Mesodermal cell (in vitro differentiated cells): ENCODE measurements around the gene CHIC2.
"Not testable (repeated sequence)": the region's sequence is repeated elsewhere in the genome, so short reads cannot be mapped to it uniquely, and the experiment has no call there.

Source experiments
- H3K27ac ChIP-seq: 2 replicates; pipeline ENCODE4 v1.7.0; 2013; ENCODE audit warnings: mild to moderate bottlenecking, low read depth, low read length, moderate library complexity; ENCODE audit not compliant: severe bottlenecking
- H3K36me3 ChIP-seq: 2 replicates; pipeline ENCODE4 v1.7.1; 2013; ENCODE audit warnings: mild to moderate bottlenecking, low read length, moderate library complexity; ENCODE audit not compliant: control insufficient read depth, insufficient read depth
- H3K4me1 ChIP-seq: one replicate; pipeline ENCODE4 v1.7.1; 2013; ENCODE audit warnings: mild to moderate bottlenecking, low read length; ENCODE audit not compliant: insufficient read depth, control insufficient read depth, poor library complexity, severe bottlenecking
- H3K4me3 ChIP-seq: 2 replicates; pipeline ENCODE4 v1.7.0; 2013; ENCODE audit warnings: low read length, control low read depth, mild to moderate bottlenecking; ENCODE audit not compliant: insufficient read depth, poor library complexity, severe bottlenecking; ENCODE audit errors: extremely low read depth
- H3K9me3 ChIP-seq: 2 replicates; pipeline ENCODE4 v1.7.1; 2013; ENCODE audit warnings: mild to moderate bottlenecking, low read length, moderate library complexity; ENCODE audit not compliant: control insufficient read depth
- WGBS, 2 experiments: methylation state at CpG; one replicate each; pipeline ENCODE4 v1.1.5; 2013; ENCODE audit warnings: missing lambda C conversion rate in 2 of 2; ENCODE audit not compliant: insufficient coverage in 2 of 2; 5-methylcytosine and 5-hydroxymethylcytosine counted together

CHIC2 gene

GRCh38 chr4:54032558-54033135 is 31.8 kb downstream of the CHIC2 start:
- Histone ChIP-seq H3K4me3 (no peak overlapping the region), H3K4me1 (no peaks in the 10 kb centered on the region)
- WGBS, 2 experiments = 22 to 48% methylated on average over 2 of the region's 3 CpGs

DNA sequence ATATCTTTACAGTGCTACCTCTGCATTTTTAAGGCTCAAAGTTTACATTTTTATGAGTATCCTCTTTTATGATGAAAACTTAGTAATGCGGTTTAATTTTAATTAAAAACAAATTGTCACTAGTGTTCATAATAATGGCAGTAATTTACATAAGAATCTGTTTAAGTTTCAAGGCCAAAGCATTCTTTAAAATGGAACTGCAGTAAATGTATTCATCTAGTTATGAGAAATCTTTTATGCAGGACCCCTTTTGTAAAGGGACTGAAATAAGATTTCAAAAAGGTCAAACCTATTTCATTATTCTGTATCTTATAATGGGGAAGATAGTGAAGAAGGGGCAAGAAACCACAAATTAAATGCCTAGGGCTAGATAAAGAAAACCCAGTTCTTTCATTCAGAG is 37.1 kb downstream of the CHIC2 start:
- WGBS, 2 experiments = no CpG with 5 or more reads among the region's 1 CpG

More at GRCh38 chr4:54032558-54033135, 31.8 kb downstream of the CHIC2 start:
- H3K9me3 ChIP-seq = no peaks in the 10 kb centered on the region
- no peak overlapping the region for H3K27ac ChIP-seq
- H3K36me3 ChIP-seq = peaks cover 21% of the 10 kb centered on the region

DNA sequence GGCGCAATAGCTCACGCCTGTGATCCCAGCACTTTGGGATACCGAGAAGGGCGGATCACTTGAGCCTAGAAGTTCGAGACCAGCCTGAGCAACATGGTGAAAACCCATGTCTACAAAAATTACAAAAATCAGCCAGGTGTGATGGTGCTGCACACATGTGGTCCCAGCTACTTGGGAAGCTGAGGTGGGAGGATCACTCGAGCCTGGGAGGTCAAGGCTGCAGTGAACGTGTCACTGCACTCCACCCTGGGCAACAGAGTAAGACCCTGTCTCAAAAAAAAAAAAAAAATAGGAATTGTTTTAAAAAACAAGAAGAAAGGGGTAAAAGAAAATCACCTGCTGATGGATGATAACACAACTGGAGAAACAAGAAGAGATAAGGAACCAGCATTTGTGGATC is 38.8 kb downstream of the CHIC2 start:
- Histone ChIP-seq H3K4me1 (no peaks in the 10 kb centered on the region), H3K36me3 (peaks cover 7% of the 10 kb centered on the region), H3K27ac (no peak overlapping the region), H3K9me3 (peaks cover 6% of the 10 kb centered on the region), H3K4me3 (no peak overlapping the region)
- WGBS, 2 experiments = 96 to 98% methylated on average over 5 to 6 of the region's 7 CpGs

More for the DNA sequence above, 37.1 kb downstream of the CHIC2 start:
- no peak overlapping the region for H3K27ac ChIP-seq
- peaks cover 3% of the 10 kb centered on the region for H3K36me3 ChIP-seq
- H3K4me3 ChIP-seq = no peak overlapping the region
- H3K9me3 ChIP-seq = no peaks in the 10 kb centered on the region
- no peaks in the 10 kb centered on the region for H3K4me1 ChIP-seq

DNA sequence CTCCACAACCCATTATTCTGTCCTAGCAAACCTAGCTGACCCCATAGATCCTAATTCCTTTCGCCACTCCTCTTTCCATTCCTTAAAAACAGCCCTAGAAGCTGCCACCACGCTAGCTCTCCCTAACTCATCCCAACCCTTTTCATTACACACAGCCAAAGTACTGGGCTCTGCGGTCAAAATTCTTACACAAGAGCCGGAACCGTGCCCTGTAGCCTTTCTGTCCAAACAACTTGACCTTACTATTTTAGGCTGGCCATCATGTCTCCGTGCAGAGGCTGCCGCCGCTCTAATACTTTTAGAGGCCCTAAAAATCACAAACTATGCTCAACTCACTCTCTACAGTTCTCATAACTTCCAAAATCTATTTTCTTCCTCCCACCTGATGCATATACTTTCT is 41.4 kb downstream of the CHIC2 start:
- not testable (repeated sequence) for H3K27ac ChIP-seq, H3K4me1 ChIP-seq, H3K36me3 ChIP-seq, H3K4me3 ChIP-seq, H3K9me3 ChIP-seq
- 99% methylated on average over 8 of the region's 8 CpGs for WGBS, 2 experiments

DNA sequence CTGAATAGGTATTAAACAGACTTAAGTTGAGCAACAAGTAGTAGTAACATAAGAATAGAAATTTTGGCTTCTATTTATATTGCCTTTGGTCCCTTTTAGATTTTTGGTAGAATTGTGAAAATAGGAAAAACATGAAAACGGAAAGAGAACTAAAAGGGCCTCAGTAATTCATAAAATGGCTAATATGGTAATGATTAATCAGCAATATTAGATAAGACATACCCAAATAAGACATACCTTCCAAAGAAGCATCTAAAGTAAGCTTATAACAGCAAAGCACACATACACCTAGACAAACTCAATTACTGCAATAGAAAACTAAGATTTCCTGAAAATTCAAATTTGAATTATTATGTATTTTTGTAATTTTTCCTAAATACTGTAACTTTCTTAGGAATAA is 46.4 kb downstream of the CHIC2 start:
- Histone ChIP-seq H3K4me1 (no peaks in the 10 kb centered on the region), H3K4me3 (no peak overlapping the region), H3K9me3 (peaks cover 6% of the 10 kb centered on the region), H3K36me3 (peaks cover 13% of the 10 kb centered on the region), H3K27ac (no peak overlapping the region)
- WGBS, 2 experiments = no CpG with 5 or more reads among the region's 1 CpG

GRCh38 chr4:54017308-54017707 is 47.1 kb downstream of the CHIC2 start:
- no CpG with 5 or more reads among the region's 2 CpGs for WGBS, 2 experiments
- Histone ChIP-seq H3K4me3 (no peak overlapping the region), H3K9me3 (peaks cover 6% of the 10 kb centered on the region)

GRCh38 chr4:54016504-54016903 is 47.9 kb downstream of the CHIC2 start:
- no peak overlapping the region for H3K27ac ChIP-seq
- peaks cover 3% of the 10 kb centered on the region for H3K9me3 ChIP-seq
- H3K4me1 ChIP-seq = no peaks in the 10 kb centered on the region
- no CpG with 5 or more reads among the region's 1 CpG for WGBS, 2 experiments
- peaks cover 8% of the 10 kb centered on the region for H3K36me3 ChIP-seq
- no peak overlapping the region for H3K4me3 ChIP-seq

More at GRCh38 chr4:54017308-54017707, 47.1 kb downstream of the CHIC2 start:
- no peak overlapping the region for H3K27ac ChIP-seq
- H3K36me3 ChIP-seq = peaks cover 12% of the 10 kb centered on the region
- H3K4me1 ChIP-seq = no peaks in the 10 kb centered on the region

- Histone ChIP-seq H3K4me1 (no peaks in the 10 kb centered on the region), H3K4me3 (no peak overlapping the region), H3K9me3 (no peaks in the 10 kb centered on the region), H3K27ac (no peak overlapping the region), H3K36me3 (peaks cover 11% of the 10 kb centered on the region)
- WGBS, 2 experiments = 9 to 28% methylated on average over 5 to 8 of the region's 10 CpGs
Observed at GRCh38 chr4:54015423-54016030, 48.9 kb downstream of the CHIC2 start.

GRCh38 chr4:54014666-54015160 is 49.7 kb downstream of the CHIC2 start:
- H3K4me3 ChIP-seq = no peak overlapping the region
- peaks cover 19% of the 10 kb centered on the region for H3K36me3 ChIP-seq
- no CpG with 5 or more reads among the region's 1 CpG for WGBS, 2 experiments
- H3K27ac ChIP-seq = no peak overlapping the region
- no peaks in the 10 kb centered on the region for H3K9me3 ChIP-seq
- no peaks in the 10 kb centered on the region for H3K4me1 ChIP-seq

DNA sequence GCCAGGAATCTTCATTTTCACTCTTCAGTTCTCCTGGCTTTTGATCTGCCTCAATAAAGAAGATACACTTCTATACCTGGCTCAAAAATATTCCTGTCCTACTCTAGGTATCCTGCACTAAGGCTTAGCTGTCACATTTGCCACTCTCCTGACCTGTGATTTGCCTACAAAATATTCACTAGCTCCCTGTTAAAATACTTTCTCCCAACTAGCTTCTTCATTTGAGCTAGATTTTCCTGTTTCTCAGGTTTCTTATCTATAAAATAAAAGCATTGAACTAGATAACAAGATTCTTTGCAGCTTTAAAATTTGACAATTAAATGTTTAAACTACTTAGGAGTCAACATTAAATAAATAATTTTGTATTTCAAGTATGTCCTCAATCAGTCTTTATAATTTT is 53.2 kb downstream of the CHIC2 start:
- no peaks in the 10 kb centered on the region for H3K4me1 ChIP-seq
- peaks cover 24% of the 10 kb centered on the region for H3K36me3 ChIP-seq
- H3K27ac ChIP-seq = no peak overlapping the region
- no peak overlapping the region for H3K4me3 ChIP-seq
- H3K9me3 ChIP-seq = no peaks in the 10 kb centered on the region

DNA sequence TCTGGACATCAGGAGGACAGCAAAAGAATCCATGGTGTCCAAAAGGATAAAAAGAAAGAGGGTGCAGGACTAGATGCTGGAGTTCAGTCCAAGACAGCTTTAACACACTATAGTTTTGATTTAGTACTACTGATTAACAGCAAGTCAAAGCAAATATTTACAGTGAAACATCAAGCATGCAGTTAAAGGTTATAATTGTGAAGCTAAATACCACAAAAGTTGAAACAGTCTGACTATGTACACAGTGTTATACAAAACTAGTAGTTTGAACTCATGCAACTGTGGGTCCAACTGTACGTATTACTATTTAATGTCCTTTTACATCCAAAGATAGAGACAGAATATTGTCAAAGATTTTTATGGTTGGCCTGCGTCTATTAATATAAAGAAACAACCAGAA is 57.6 kb downstream of the CHIC2 start:
- WGBS, 2 experiments = no CpG with 5 or more reads among the region's 2 CpGs
- Histone ChIP-seq H3K27ac (no peak overlapping the region), H3K36me3 (peaks cover 36% of the 10 kb centered on the region), H3K4me1 (no peaks in the 10 kb centered on the region), H3K4me3 (no peak overlapping the region), H3K9me3 (no peaks in the 10 kb centered on the region)
